HCT116 (cell line): ENCODE data around the gene DENND1A. TPM values are rescaled to one million over a fixed set of nuclear protein-coding genes. Genes with fewer than 3 reads are reported as not detected.

Source experiments
- ATAC-seq: fragments of 200-7000 bp; cut with Tn5 transposase; 2 replicates; pipeline ENCODE4 v1.9.1; 2020; ENCODE audit warnings: mild to moderate bottlenecking, moderate library complexity
- BruUV-seq: library from RNA; stranded (reverse); fragments of 400-500 nt; replicated peaks from 2 replicates; lab custom pipeline; 2021; lab: Mats Ljungman, UMichigan
- CTCF ChIA-PET: fragments of 300-600 bp; sonication (Branson Sonifier 250); formaldehyde crosslinking; loops from one replicate; lab custom pipeline; 2021; ENCODE audit warnings: antibody characterized with exemption; lab: Charles Lee
- POLR2A ChIA-PET: fragments of 300-600, 350-600 bp; sonication (Branson Sonifier 250); formaldehyde crosslinking; loops from one replicate; lab custom pipeline; 2021; ENCODE audit warnings: antibody characterized with exemption; lab: Charles Lee
- RAD21 ChIA-PET, 2 experiments: fragments of 300-600 bp; sonication (Branson Sonifier 250); formaldehyde crosslinking; loops; one replicate each; lab custom pipeline; 2023; ENCODE audit warnings: low total read pairs in 2 of 2; ENCODE audit not compliant: uncharacterized antibody in 2 of 2, unreplicated experiment in 2 of 2, low non-redundant PET in 1 of 2; lab: Charles Lee
- DNase-seq: peaks from one replicate; pipeline ENCODE4 v3.0.0-alpha.2; 2010; ENCODE audit warnings: low read depth, low spot score
- H2AFZ ChIP-seq: fragments of 200-600 bp; shearing (Covaris generic), sonication (generic); 2 replicates; pipeline ENCODE4 v1.6.1; 2017; ENCODE audit warnings: low read depth, mixed run types, mixed read lengths, antibody characterized with exemption, low read length; ENCODE audit not compliant: poor library complexity, severe bottlenecking
- H3K27ac ChIP-seq: 2 replicates; pipeline ENCODE4 v1.5.1; 2012; ENCODE audit warnings: low read depth, low read length
- H3K27me3 ChIP-seq: fragments of 200-600 bp; sonication (generic); 2 replicates; pipeline ENCODE4 v1.6.1; 2016; ENCODE audit warnings: mixed run types, low read length, mixed read lengths; ENCODE audit not compliant: insufficient read depth
- H3K36me3 ChIP-seq, 2 experiments: fragments of 200-500 bp in 1 of 2; fragments of 200-600 bp in 1 of 2; sonication (Bioruptor generic) in 1 of 2; sonication (generic) in 1 of 2; 2 replicates each; pipeline versions ENCODE4 v1.5.1 to v1.6.1; 2014 to 2016; ENCODE audit warnings: low read length in 2 of 2, inconsistent platforms in 1 of 2, mixed read lengths in 1 of 2, mixed run types in 1 of 2; ENCODE audit not compliant: insufficient read depth in 2 of 2, control insufficient read depth in 1 of 2
- H3K4me1 ChIP-seq, 2 experiments: fragments of 200-600 bp in 1 of 2; sonication (generic) in 1 of 2; 2 replicates each; pipeline versions ENCODE4 v1.5.1 to v1.6.1; 2012 to 2017; ENCODE audit warnings: low read length in 2 of 2, inconsistent platforms in 1 of 2, mild to moderate bottlenecking in 1 of 2, mixed read lengths in 1 of 2, mixed run types in 1 of 2, moderate library complexity in 1 of 2; ENCODE audit not compliant: insufficient read depth in 2 of 2, control insufficient read depth in 1 of 2
- H3K4me2 ChIP-seq: fragments of 200-600 bp; sonication (generic); 2 replicates; pipeline ENCODE4 v1.6.1; 2017; ENCODE audit warnings: mixed run types, low read length, mixed read lengths
- H3K4me3 ChIP-seq, 2 experiments: fragments of 200-600 bp in 1 of 2; sonication (generic) in 1 of 2; replicated peaks in 1 of 2; 2 replicates each; pipeline ENCODE4 v1.5.1; 2011 to 2016; ENCODE audit warnings: low read length in 2 of 2, control low read depth in 1 of 2, low read depth in 1 of 2, mild to moderate bottlenecking in 1 of 2, mixed read lengths in 1 of 2, mixed run types in 1 of 2
- H3K79me2 ChIP-seq: fragments of 200-600 bp; sonication (generic); 2 replicates; pipeline ENCODE4 v1.6.1; 2017; ENCODE audit warnings: mild to moderate bottlenecking, mixed run types, low read length, moderate library complexity, mixed read lengths; ENCODE audit not compliant: insufficient read depth
- H3K9ac ChIP-seq: fragments of 200-600 bp; sonication (generic); 2 replicates; pipeline ENCODE4 v1.6.1; 2016; ENCODE audit warnings: low read length, mixed read lengths
- H3K9me2 ChIP-seq: fragments of 200-600 bp; sonication (generic), shearing (Covaris generic); 2 replicates; pipeline ENCODE4 v1.6.1; 2017; ENCODE audit warnings: mixed run types, mild to moderate bottlenecking, moderate library complexity; ENCODE audit not compliant: insufficient read depth
- H3K9me3 ChIP-seq, 2 experiments: fragments of 200-500 bp in 1 of 2; fragments of 200-600 bp in 1 of 2; sonication (Bioruptor generic) in 1 of 2; sonication (generic) in 1 of 2; 2 replicates each; pipeline ENCODE4 v1.6.1; 2014 to 2017; ENCODE audit warnings: low read length in 2 of 2, mixed read lengths in 2 of 2, inconsistent platforms in 1 of 2, low read depth in 1 of 2, mild to moderate bottlenecking in 1 of 2, mixed run types in 1 of 2, moderate library complexity in 1 of 2; ENCODE audit not compliant: control insufficient read depth in 1 of 2, insufficient read depth in 1 of 2
- H4K20me1 ChIP-seq: fragments of 200-600 bp; sonication (generic), shearing (Covaris generic); 2 replicates; pipeline ENCODE4 v1.6.1; 2017; ENCODE audit warnings: mixed run types, mild to moderate bottlenecking, moderate library complexity; ENCODE audit not compliant: insufficient read depth
- EZH2phosphoT487 ChIP-seq: fragments of 200-600 bp; IDR thresholded peaks from 2 replicates; pipeline ENCODE4 v1.6.1; 2018; ENCODE audit warnings: antibody characterized with exemption, borderline replicate concordance
- intact Hi-C: fragments of 100-400 bp; cut with micrococcal nuclease; formaldehyde crosslinking; loops from 2 replicates; pipeline ENCODE4 v1.10.0; 2022
- total RNA-seq: library from RNA; stranded (reverse); gene quantifications from one replicate; pipeline ENCODE4 v1.2.1, GENCODE V29; 2021; ENCODE audit not compliant: unreplicated experiment
- TF ChIP-seq, protein P1 (sequence below): IDR thresholded peaks from 2 replicates; pipeline ENCODE4 v1.6.1; 2011; ENCODE audit warnings: mild to moderate bottlenecking, low read length, moderate library complexity; ENCODE audit not compliant: insufficient replicate concordance; ENCODE audit errors: extremely low read depth

Gene DENND1A
- total RNA-seq, 1 experiment from 2014 or later: 33.0 TPM

DNA sequence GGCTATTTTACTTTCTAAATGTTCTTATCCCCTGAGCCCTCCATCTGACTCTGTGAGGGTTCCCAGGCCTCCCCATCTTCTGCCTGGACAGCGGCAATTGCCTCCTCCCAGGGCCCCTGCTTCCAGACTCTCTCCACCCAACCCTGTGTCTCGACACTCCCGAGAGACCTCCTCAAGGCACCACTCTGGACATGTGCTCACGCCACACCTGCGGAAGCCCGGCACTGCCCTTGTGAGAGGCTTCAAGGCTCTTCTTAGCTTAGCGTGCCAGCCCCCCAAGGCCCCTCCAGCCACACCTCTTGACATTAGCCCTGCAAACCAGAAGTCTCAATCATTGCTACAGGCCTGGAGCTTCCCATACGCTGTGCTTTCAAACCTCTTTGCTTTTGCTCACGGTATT, 449.8 kb downstream of the DENND1A start:
- no TSS peak for BruUV-seq
- H2AFZ ChIP-seq: no peak overlapping the region
- H3K9me3 ChIP-seq: no peaks in the 10 kb centered on the region
- no peaks in the 10 kb centered on the region for H3K79me2 ChIP-seq
- no peaks in the 10 kb centered on the region for H4K20me1 ChIP-seq
- no peak for ATAC-seq
- TF ChIP-seq, protein P1, sequence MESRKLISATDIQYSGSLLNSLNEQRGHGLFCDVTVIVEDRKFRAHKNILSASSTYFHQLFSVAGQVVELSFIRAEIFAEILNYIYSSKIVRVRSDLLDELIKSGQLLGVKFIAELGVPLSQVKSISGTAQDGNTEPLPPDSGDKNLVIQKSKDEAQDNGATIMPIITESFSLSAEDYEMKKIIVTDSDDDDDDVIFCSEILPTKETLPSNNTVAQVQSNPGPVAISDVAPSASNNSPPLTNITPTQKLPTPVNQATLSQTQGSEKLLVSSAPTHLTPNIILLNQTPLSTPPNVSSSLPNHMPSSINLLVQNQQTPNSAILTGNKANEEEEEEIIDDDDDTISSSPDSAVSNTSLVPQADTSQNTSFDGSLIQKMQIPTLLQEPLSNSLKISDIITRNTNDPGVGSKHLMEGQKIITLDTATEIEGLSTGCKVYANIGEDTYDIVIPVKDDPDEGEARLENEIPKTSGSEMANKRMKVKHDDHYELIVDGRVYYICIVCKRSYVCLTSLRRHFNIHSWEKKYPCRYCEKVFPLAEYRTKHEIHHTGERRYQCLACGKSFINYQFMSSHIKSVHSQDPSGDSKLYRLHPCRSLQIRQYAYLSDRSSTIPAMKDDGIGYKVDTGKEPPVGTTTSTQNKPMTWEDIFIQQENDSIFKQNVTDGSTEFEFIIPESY: no peak
- ChIA-PET CTCF (no interaction called here), POLR2A (no interaction called here), RAD21 (no interaction called here)
- no peak for DNase-seq
- intact Hi-C loops: no loop called here
- H3K9ac ChIP-seq: no peak overlapping the region
- no peak overlapping the region for H3K27ac ChIP-seq
- H3K9me2 ChIP-seq: no peaks in the 10 kb centered on the region
- H3K27me3 ChIP-seq: no peaks in the 10 kb centered on the region
- H3K4me1 ChIP-seq: no peaks in the 10 kb centered on the region
- no peak overlapping the region for H3K4me2 ChIP-seq
- H3K36me3 ChIP-seq: no peaks in the 10 kb centered on the region
- no peak overlapping the region for H3K4me3 ChIP-seq

DNA sequence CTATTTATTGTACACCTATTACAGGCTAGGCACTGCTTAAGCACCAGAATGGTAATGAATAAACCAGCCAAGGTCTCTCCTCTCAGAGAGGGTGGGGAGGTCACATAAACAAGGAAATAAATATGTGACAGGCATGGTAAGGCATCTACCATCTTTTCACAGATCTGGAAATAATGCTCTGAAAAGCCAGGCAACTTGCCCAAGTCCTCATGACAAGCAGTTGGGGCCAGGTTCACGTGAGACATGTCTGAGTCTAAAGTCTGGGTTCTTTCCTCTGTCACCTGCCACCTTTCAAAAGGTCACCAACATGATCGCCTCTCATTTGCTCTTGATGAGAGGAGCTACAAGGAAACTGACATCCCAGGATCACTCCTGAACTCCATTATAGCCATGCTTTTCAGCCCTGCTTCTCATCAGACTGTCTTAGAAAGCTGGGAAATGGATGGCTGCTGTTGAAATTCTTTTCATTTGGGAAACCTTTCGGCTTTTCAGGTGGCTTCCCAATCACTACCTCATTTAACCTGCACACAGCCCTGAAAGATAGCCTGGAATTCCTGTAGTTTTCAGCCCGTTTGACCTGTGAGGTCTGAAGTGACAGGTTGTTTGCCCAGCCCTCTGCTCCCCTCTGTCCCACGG, 450.8 kb downstream of the DENND1A start:
- no peaks in the 10 kb centered on the region for H3K36me3 ChIP-seq
- TF ChIP-seq EZH2phosphoT487: no peak
- no TSS peak for BruUV-seq
- no peaks in the 10 kb centered on the region for H3K27me3 ChIP-seq
- H3K4me2 ChIP-seq: no peak overlapping the region
- CTCF ChIA-PET: no interaction called here
- H3K4me1 ChIP-seq: no peaks in the 10 kb centered on the region
- POLR2A ChIA-PET: no interaction called here
- no peak overlapping the region for H3K4me3 ChIP-seq
- DNase-seq (no peak), ATAC-seq (no peak)
- intact Hi-C loops: no loop called here
- H3K27ac ChIP-seq: no peak overlapping the region
- RAD21 ChIA-PET: no interaction called here
- H4K20me1 ChIP-seq: no peaks in the 10 kb centered on the region
- no peaks in the 10 kb centered on the region for H3K79me2 ChIP-seq
- H2AFZ ChIP-seq: no peak overlapping the region
- H3K9me2 ChIP-seq: no peaks in the 10 kb centered on the region
- no peak overlapping the region for H3K9ac ChIP-seq
- H3K9me3 ChIP-seq: no peaks in the 10 kb centered on the region
